Nephron (organoid): ENCODE measurements around the gene PFDN1.

Experiments
- H3K27ac Mint-ChIP-seq, 3 experiments: 2 replicates each; pipeline ENCODE4 v1.8.0; 2020; ENCODE audit warnings: mixed read lengths in 3 of 3, mild to moderate bottlenecking in 2 of 3, moderate library complexity in 1 of 3
- H3K27me3 Mint-ChIP-seq: 2 replicates; pipeline ENCODE4 v1.8.0; 2021; ENCODE audit warnings: low read depth, mild to moderate bottlenecking, moderate library complexity, mixed read lengths
- H3K36me3 Mint-ChIP-seq: 2 replicates; pipeline ENCODE4 v1.8.0; 2020; ENCODE audit warnings: low read depth, mixed read lengths
- H3K4me1 Mint-ChIP-seq: 2 replicates; pipeline ENCODE4 v1.8.0; 2020; ENCODE audit warnings: mixed read lengths
- H3K4me3 Mint-ChIP-seq, 3 experiments: 2 replicates each; pipeline ENCODE4 v1.8.0; 2020; ENCODE audit warnings: mild to moderate bottlenecking in 3 of 3, mixed read lengths in 3 of 3, moderate library complexity in 2 of 3
- H3K9me3 Mint-ChIP-seq: 2 replicates; pipeline ENCODE4 v1.8.0; 2020; ENCODE audit warnings: mixed read lengths
- CTCF ChIP-seq, 3 experiments: fragments of 200-600 bp; sonication (generic); IDR thresholded peaks; one replicate each; pipeline ENCODE4 v1.5.0; 2021; ENCODE audit warnings: antibody characterized with exemption in 3 of 3; ENCODE audit not compliant: unreplicated experiment in 3 of 3

Gene PFDN1

GRCh38 chr5:140197023-140197422, 105.9 kb downstream of the PFDN1 start:
- no peaks in the 10 kb centered on the region for H3K4me1 Mint-ChIP-seq
- TF ChIP-seq CTCF (IDR thresholded peaks at IDR 0.05; ENCODE audit: unreplicated experiment in 3 of 3) = no peak
- peaks cover 2% of the 10 kb centered on the region for H3K9me3 Mint-ChIP-seq
- H3K36me3 Mint-ChIP-seq = peaks cover 5% of the 10 kb centered on the region
- no peak overlapping the region for H3K4me3 Mint-ChIP-seq
- H3K27ac Mint-ChIP-seq = no peak overlapping the region
- H3K27me3 Mint-ChIP-seq = no peaks in the 10 kb centered on the region

- peaks cover 2% of the 10 kb centered on the region for H3K9me3 Mint-ChIP-seq
- no peak overlapping the region for H3K27ac Mint-ChIP-seq
- H3K27me3 Mint-ChIP-seq = no peaks in the 10 kb centered on the region
- no peaks in the 10 kb centered on the region for H3K4me1 Mint-ChIP-seq
- peaks cover 2% of the 10 kb centered on the region for H3K36me3 Mint-ChIP-seq
- no peak for TF ChIP-seq CTCF (IDR thresholded peaks at IDR 0.05; ENCODE audit: unreplicated experiment in 3 of 3)
- no peak overlapping the region for H3K4me3 Mint-ChIP-seq
Observed at GRCh38 chr5:140196115-140196814, 106.6 kb downstream of the PFDN1 start.
